ENCODE results near the gene MYORG.
A peak's percentile ranks its signal among the peaks of the same experiment; 100 is the strongest.

MYORG gene

GRCh38 chr9:34384368-34385165 lies 7.9 kb upstream of the MYORG start:
- no peak for DNase-seq

- no peak for DNase-seq
Measured at GRCh38 chr9:34383904-34384303, 7.2 kb upstream of the MYORG start.

- DNase-seq: no peak
Measured at GRCh38 chr9:34382879-34383278, 6.2 kb upstream of the MYORG start.

GRCh38 chr9:34382054-34382453 lies 5.4 kb upstream of the MYORG start:
- no peak for DNase-seq

- DNase-seq: no peak
Measured at GRCh38 chr9:34381323-34381722, 4.6 kb upstream of the MYORG start.

- peak; percentile 21 for DNase-seq
Measured at GRCh38 chr9:34380511-34381315, 4.0 kb upstream of the MYORG start.

- no peak for DNase-seq
Measured at GRCh38 chr9:34380034-34380510, 3.4 kb upstream of the MYORG start.

- DNase-seq: no peak
Measured at GRCh38 chr9:34379334-34380033, 2.8 kb upstream of the MYORG start.

- no peak for DNase-seq
Measured at GRCh38 chr9:34378376-34379060, 1.8 kb upstream of the MYORG start.

- no peak for DNase-seq
Measured at GRCh38 chr9:34377404-34377746, 677 bp upstream of the MYORG start.

GRCh38 chr9:34375901-34376595 lies 650 bp downstream of the MYORG start:
- DNase-seq: no peak

- peak; percentile 76 for DNase-seq
Measured at GRCh38 chr9:34374905-34375552, 1.7 kb downstream of the MYORG start.

GRCh38 chr9:34374339-34374738 lies 2.4 kb downstream of the MYORG start:
- DNase-seq: no peak

- no peak for DNase-seq
Measured at GRCh38 chr9:34373749-34374148, 2.9 kb downstream of the MYORG start.

GRCh38 chr9:34372467-34373011 lies 4.2 kb downstream of the MYORG start:
- DNase-seq: no peak

GRCh38 chr9:34371886-34372466 lies 4.7 kb downstream of the MYORG start:
- DNase-seq: no peak

GRCh38 chr9:34370970-34371880 lies 5.5 kb downstream of the MYORG start:
- DNase-seq: no peak

GRCh38 chr9:34370335-34370969 lies 6.2 kb downstream of the MYORG start:
- no peak for DNase-seq

- no peak for DNase-seq
Measured at GRCh38 chr9:34369636-34370035, 7.1 kb downstream of the MYORG start.
